ENCODE data around the gene CINP. TPM values are rescaled to one million over a fixed set of nuclear protein-coding genes. Genes with fewer than 3 reads are reported as not detected.

CINP gene
- total RNA-seq, 1 donor from 2014 or later, result 43.5 TPM

DNA sequence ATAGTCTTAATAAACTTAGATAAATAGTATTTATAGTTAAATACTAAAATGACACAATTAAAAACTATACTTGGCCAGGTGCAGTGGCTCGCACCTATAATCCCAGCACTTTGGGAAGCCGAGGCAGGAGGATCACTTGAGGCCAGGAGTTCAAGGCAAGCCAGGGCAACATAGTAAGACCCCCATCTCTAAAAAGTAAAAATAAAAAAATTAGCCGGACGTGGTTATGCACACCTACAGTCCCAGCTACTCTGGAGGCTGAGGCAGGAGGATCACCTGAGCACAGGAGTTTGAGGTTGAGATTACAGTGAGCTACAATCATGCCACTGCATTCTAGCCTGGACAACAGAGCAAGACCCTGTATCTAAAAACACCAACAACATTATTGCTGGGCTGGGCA is 16.0 kb downstream of the CINP start:
- DNase-seq (ENCODE audit: low read depth), result no peak
- TF ChIP-seq, protein P1, sequence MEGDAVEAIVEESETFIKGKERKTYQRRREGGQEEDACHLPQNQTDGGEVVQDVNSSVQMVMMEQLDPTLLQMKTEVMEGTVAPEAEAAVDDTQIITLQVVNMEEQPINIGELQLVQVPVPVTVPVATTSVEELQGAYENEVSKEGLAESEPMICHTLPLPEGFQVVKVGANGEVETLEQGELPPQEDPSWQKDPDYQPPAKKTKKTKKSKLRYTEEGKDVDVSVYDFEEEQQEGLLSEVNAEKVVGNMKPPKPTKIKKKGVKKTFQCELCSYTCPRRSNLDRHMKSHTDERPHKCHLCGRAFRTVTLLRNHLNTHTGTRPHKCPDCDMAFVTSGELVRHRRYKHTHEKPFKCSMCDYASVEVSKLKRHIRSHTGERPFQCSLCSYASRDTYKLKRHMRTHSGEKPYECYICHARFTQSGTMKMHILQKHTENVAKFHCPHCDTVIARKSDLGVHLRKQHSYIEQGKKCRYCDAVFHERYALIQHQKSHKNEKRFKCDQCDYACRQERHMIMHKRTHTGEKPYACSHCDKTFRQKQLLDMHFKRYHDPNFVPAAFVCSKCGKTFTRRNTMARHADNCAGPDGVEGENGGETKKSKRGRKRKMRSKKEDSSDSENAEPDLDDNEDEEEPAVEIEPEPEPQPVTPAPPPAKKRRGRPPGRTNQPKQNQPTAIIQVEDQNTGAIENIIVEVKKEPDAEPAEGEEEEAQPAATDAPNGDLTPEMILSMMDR (conservative IDR thresholded peaks at IDR 0.05; ENCODE audit: low read depth, low read length), result no peak
- no peak overlapping the region for H3K4me3 ChIP-seq (ENCODE audit: low read depth, low read length)

DNA sequence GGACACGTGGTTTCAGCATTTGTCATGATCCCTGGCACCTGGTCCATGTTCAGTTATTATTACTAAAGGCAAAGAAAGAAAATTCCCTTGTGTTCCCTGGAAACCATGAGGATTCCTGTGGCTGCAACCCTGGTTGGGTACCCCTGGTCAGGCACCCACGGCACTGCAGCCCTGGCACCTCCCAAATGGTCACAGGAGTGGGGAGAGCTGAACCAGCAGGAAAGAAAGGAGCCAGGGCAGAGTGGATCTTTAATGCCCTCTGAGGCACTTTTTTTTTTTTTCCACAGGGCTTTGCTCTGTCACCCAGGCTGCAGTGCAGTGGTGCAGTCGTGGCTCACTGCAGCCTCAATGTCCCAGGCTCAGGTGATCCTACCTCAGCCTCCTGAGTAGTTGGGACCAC is 17.5 kb downstream of the CINP start:
- no peak overlapping the region for H3K4me3 ChIP-seq (ENCODE audit: low read depth, low read length)
- TF ChIP-seq, protein P1 (conservative IDR thresholded peaks at IDR 0.05; ENCODE audit: low read depth, low read length), result no peak
- no peak for DNase-seq (ENCODE audit: low read depth)

DNA sequence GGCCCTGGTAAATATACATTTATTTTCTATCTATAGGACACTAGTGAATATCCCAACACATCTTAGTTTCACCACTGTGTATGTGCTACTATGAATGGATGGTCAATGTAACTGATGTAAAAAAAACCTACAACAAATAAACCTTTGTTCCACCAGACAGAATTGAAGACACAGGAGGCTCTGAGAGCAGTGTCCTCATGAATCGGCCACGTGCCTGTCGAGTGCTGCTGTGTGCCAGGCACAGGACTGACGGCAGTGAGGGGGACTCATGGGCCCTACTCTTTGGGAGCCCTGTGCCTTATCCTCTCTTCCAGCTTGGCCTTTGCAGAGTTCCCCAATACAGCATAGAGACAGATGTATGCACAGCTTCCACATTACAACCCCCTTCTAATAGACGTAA is 18.2 kb downstream of the CINP start:
- DNase-seq (ENCODE audit: low read depth), result no peak
- TF ChIP-seq, protein P1 (conservative IDR thresholded peaks at IDR 0.05; ENCODE audit: low read depth, low read length), result no peak
- H3K4me3 ChIP-seq (ENCODE audit: low read depth, low read length), result no peak overlapping the region

DNA sequence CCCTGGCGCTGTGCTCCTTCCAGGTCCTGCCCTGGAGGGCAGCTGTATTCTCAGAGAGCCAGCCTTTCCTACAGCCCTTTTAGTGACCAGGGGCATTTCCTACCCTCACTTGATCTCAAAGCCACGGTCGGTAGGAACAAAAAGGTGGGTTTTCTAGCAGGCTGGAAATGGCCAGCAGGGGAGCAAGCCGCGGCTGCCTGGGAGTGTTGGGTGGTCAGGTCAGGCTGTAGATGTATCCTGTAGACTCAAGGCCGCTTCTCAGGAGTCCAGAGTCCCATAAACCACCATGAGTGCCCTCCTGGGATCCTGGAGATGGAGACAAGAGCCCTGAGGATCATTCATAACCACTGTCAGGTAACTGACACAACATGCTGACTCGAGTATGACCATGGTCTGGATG is 18.6 kb downstream of the CINP start:
- TF ChIP-seq, protein P1 (conservative IDR thresholded peaks at IDR 0.05; ENCODE audit: low read depth, low read length), result no peak
- DNase-seq (ENCODE audit: low read depth), result no peak
- H3K4me3 ChIP-seq (ENCODE audit: low read depth, low read length), result no peak overlapping the region

DNA sequence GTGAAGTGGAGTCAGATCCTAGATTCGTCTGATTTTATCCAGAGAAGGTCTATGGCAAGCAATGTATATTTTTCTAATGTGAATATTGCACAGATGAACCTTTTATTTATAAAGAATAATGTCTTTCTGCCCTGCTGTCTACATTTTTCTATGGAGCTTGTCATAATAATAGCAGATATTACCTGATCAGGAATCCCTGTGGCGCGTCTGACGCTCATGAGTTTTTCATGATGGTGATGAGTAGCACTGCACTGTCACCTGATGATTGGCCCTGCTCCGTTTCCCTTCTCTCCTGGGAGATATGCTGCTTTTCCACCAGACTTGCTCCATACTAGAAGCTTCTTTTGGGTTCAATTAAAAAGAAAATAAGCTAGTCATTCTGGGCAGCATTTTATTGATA is 20.5 kb downstream of the CINP start:
- TF ChIP-seq, protein P1 (conservative IDR thresholded peaks at IDR 0.05; ENCODE audit: low read depth, low read length), result no peak
- H3K4me3 ChIP-seq (ENCODE audit: low read depth, low read length), result no peak overlapping the region
- DNase-seq (ENCODE audit: low read depth), result no peak

DNA sequence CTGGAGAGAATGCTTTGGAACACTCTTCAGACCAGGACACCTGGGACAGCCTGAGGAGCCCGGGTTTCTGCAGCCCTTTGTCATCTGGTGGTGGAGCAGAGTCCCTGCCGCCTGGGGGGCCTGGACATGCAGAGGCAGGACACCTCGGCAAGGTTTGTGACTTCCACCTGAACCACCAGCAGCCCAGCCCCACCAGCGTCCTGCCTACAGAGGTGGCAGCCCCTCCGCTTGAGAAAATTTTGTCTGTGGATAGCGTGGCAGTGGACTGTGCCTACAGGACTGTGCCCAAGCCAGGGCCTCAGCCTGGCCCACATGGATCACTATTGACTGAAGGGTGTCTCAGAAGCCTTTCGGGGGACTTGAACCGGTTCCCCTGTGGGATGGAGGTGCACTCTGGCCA is 21.1 kb downstream of the CINP start:
- H3K4me3 ChIP-seq (ENCODE audit: low read depth, low read length), result no peak overlapping the region
- DNase-seq (ENCODE audit: low read depth), result no peak
- TF ChIP-seq, protein P1 (conservative IDR thresholded peaks at IDR 0.05; ENCODE audit: low read depth, low read length), result no peak

DNA sequence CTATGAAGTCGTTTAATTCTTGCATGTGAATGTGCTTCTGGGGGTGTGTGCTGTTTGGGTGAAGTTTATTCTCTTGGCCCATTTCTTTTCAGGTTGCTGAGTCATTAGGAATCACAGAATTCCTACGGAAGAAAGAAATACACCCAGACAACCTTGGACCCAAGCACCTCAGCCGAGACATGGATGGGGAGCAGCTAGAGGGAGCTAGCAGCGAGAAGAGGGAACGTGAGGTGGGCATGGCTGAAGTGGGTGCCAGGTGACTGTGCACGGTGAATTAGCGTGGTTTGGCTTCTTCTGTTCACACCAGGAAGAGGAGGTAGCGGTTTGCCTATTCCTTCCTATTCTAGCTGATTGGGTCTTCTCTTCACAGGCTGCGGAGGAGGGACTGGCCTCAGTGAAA is 24.0 kb downstream of the CINP start:
- TF ChIP-seq, protein P1 (conservative IDR thresholded peaks at IDR 0.05; ENCODE audit: low read depth, low read length), result no peak
- no peak for DNase-seq (ENCODE audit: low read depth)
- H3K4me3 ChIP-seq (ENCODE audit: low read depth, low read length), result no peak overlapping the region

Measured in epithelial cell of proximal tubule (primary cell).